ENCODE results near the gene MAP4K5. TPM values are rescaled to one million over a fixed set of nuclear protein-coding genes. Genes with fewer than 3 reads are reported as not detected.

The MAP4K5 gene
- total RNA-seq, 1 donor from 2014 or later, result 12.3 TPM

- intact Hi-C loops (cut with micrococcal nuclease), result no loop called here
- Histone ChIP-seq H3K27ac (replicated peaks) (no peak overlapping the region), H3K4me3 (no peak overlapping the region), H3K27me3 (ENCODE audit: low read depth) (no peaks in the 10 kb centered on the region), H3K36me3 (no peaks in the 10 kb centered on the region), H3K4me1 (peaks cover 4% of the 10 kb centered on the region), H3K9me3 (replicated peaks) (no peaks in the 10 kb centered on the region)
- no peak for DNase-seq
- TF ChIP-seq, protein P1, sequence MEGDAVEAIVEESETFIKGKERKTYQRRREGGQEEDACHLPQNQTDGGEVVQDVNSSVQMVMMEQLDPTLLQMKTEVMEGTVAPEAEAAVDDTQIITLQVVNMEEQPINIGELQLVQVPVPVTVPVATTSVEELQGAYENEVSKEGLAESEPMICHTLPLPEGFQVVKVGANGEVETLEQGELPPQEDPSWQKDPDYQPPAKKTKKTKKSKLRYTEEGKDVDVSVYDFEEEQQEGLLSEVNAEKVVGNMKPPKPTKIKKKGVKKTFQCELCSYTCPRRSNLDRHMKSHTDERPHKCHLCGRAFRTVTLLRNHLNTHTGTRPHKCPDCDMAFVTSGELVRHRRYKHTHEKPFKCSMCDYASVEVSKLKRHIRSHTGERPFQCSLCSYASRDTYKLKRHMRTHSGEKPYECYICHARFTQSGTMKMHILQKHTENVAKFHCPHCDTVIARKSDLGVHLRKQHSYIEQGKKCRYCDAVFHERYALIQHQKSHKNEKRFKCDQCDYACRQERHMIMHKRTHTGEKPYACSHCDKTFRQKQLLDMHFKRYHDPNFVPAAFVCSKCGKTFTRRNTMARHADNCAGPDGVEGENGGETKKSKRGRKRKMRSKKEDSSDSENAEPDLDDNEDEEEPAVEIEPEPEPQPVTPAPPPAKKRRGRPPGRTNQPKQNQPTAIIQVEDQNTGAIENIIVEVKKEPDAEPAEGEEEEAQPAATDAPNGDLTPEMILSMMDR (IDR thresholded peaks at IDR 0.05; ENCODE audit: borderline replicate concordance), result no peak
These were observed 156.6 kb downstream of the MAP4K5 start for GRCh38 chr14:50375760-50376159.

- Histone ChIP-seq H3K4me1 (peaks cover 4% of the 10 kb centered on the region), H3K27me3 (ENCODE audit: low read depth) (no peaks in the 10 kb centered on the region), H3K27ac (replicated peaks) (no peak overlapping the region), H3K9me3 (replicated peaks) (no peaks in the 10 kb centered on the region), H3K36me3 (no peaks in the 10 kb centered on the region), H3K4me3 (no peak overlapping the region)
- DNase-seq, result no peak
- intact Hi-C loops (cut with micrococcal nuclease), result no loop called here
- TF ChIP-seq, protein P1 (IDR thresholded peaks at IDR 0.05; ENCODE audit: borderline replicate concordance), result no peak
These were observed 158.4 kb downstream of the MAP4K5 start for GRCh38 chr14:50373959-50374358.

GRCh38 chr14:50371546-50371945 lies 160.8 kb downstream of the MAP4K5 start:
- intact Hi-C loops (cut with micrococcal nuclease), result no loop called here
- Histone ChIP-seq H3K9me3 (replicated peaks) (no peaks in the 10 kb centered on the region), H3K4me1 (peaks cover 4% of the 10 kb centered on the region), H3K27ac (replicated peaks) (no peak overlapping the region), H3K36me3 (no peaks in the 10 kb centered on the region), H3K4me3 (no peak overlapping the region), H3K27me3 (ENCODE audit: low read depth) (no peaks in the 10 kb centered on the region)
- TF ChIP-seq, protein P1 (IDR thresholded peaks at IDR 0.05; ENCODE audit: borderline replicate concordance), result no peak
- DNase-seq, result no peak

Other genes starting within 250 kb of the MAP4K5 start
- 11.3 TPM for gene L2HGDH, start 220.3 kb downstream of the MAP4K5 start, total RNA-seq
- 28.3 TPM for gene DMAC2L, start 220.2 kb downstream of the MAP4K5 start, total RNA-seq
- 1.3 TPM for gene CDKL1, start 135.7 kb downstream of the MAP4K5 start, total RNA-seq
- gene ATL1, start 27.6 kb upstream of the MAP4K5 start, total RNA-seq, result 1.6 TPM
- 29.5 TPM for gene SAV1, start 135.7 kb upstream of the MAP4K5 start, total RNA-seq

All from left ventricle myocardium inferior (tissue), 1 donor.